PC-9 (cell line): ENCODE results near the gene RAB30.

Experiments
- EZH2 ChIP-seq: fragments of 200-600 bp; sonication (generic); IDR thresholded peaks from 2 replicates; pipeline ENCODE4 v1.8.0; 2017; ENCODE audit warnings: antibody characterized with exemption, low read depth
- TF ChIP-seq, protein P1 (sequence below): fragments of 200-600 bp; sonication (generic); conservative IDR thresholded peaks from 2 replicates; pipeline ENCODE4 v1.6.1; 2017; ENCODE audit warnings: mixed run types, antibody characterized with exemption, mild to moderate bottlenecking, moderate library complexity

DNA sequence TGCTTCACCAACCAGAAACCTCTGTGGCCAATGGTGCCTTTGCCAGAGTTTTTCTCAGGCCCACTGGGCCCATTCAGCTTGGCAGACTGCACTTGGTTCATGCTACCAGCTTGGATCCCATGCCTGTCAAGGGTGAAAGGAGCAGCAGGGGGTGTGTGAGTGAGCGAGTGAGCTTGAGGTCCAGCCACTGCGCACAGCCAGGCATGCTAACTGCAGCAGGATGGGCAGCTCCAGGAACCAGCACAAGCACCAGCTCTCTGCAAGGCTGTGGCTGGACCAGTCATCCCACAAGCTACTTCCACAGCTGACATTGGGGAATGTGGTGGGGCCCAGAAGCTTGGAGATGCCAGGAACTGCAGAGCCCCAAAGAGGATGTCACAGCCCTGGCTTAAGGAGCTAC lies 129.3 kb downstream of the RAB30 start:
- TF ChIP-seq, protein P1, sequence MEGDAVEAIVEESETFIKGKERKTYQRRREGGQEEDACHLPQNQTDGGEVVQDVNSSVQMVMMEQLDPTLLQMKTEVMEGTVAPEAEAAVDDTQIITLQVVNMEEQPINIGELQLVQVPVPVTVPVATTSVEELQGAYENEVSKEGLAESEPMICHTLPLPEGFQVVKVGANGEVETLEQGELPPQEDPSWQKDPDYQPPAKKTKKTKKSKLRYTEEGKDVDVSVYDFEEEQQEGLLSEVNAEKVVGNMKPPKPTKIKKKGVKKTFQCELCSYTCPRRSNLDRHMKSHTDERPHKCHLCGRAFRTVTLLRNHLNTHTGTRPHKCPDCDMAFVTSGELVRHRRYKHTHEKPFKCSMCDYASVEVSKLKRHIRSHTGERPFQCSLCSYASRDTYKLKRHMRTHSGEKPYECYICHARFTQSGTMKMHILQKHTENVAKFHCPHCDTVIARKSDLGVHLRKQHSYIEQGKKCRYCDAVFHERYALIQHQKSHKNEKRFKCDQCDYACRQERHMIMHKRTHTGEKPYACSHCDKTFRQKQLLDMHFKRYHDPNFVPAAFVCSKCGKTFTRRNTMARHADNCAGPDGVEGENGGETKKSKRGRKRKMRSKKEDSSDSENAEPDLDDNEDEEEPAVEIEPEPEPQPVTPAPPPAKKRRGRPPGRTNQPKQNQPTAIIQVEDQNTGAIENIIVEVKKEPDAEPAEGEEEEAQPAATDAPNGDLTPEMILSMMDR, result no peak
- TF ChIP-seq EZH2, result no peak
